NCI-H2196 treated with DMSO at 0.1 percent for 48 hours (cell line): ENCODE measurements around the gene GAK.

ENCODE experiments used
- DNase-seq: peaks from one replicate; lab custom pipeline; 2025; ENCODE audit not compliant: unreplicated experiment; lab: John Stamatoyannopoulos, UW

The GAK gene

DNA sequence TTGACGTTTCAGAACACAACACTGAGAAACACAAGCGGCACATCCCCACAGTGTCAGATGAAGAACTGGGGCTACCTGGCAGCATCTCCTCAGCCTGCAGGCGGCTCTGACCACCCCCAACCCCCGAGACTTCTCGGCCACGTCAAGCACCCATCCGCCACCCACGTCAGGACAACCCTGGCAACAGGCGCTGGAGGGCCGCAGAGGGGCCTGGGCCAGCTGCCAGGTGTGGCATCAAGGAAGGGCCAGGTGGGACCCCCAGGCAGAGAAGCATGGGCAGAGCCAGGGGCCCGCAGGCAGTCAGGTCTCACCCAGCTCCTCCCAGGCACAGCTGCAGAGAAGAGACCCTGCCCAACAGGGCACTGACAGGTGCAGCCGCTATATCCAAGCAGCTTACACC lies 22.3 kb downstream of the GAK start:
- DNase-seq: no peak

DNA sequence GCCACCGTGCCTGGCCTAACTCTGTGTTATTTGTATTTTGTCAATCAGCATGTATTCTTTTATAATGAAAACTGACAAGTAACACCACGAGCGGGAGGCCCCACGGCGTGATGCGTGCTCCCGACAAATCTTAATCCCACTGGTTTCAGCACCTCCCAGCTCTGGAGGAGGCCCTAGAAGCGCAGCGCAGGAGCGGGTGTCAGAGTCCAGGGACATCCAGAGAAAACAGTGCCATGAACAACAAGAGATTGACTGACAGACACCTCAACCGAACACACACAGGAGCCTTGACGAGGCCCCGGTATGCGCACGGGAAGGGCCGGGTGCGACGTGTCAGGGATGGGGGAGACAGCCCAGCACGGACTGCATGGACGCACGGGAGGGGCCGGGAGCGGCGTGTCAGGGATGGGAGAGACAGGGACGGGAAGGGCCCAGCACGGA lies 23.0 kb downstream of the GAK start:
- DNase-seq: no peak

DNA sequence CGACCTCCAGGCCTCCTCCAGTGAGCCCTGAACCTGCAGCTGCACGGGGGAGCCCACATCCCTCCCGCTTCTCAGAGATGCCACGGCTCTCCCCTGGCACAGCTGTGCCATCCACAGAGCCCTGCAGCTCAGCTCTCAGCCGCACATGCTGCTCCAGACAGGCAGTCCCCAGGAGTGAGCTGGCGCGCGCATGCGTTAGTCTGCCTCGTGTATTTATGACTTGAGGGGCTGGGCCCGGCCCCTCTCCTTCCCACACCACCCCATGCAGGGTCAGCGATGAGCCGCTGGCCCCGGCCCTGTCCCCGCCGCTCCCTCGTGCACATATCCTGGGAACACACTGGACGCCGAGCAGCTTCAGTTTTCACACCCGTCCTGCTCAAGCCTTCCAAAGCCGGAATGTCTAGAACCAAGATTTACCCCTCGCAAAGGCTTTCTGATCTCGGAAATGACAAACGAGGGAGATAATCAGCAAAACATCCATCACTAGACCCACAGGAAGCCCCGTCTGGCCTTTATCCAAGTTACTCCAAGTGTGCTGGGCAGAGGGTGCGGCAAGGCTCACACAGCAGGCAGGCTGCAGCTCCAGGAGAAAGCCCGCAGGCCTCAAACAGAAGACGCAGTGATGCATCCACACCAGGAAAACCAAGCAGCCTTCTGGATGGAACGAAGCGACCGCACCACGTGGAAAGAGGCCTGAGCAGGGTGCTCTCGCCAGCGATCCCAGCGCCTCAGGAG lies 24.3 kb downstream of the GAK start:
- DNase-seq: no peak

DNA sequence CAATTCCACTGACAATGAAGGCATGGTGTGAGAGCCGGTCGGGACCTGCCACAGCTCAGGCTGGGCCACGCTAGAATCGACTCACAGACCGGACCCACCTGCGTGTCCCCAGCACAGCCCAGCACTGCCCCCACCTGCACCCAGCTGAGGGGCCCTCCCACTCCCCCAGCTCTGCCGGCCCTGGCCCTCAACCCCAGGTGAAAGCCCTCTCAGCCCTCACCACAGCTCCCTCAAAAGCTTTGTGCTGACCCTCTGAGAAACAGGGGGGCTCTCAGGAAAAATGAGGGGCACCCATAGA lies 25.1 kb downstream of the GAK start:
- DNase-seq: no peak

DNA sequence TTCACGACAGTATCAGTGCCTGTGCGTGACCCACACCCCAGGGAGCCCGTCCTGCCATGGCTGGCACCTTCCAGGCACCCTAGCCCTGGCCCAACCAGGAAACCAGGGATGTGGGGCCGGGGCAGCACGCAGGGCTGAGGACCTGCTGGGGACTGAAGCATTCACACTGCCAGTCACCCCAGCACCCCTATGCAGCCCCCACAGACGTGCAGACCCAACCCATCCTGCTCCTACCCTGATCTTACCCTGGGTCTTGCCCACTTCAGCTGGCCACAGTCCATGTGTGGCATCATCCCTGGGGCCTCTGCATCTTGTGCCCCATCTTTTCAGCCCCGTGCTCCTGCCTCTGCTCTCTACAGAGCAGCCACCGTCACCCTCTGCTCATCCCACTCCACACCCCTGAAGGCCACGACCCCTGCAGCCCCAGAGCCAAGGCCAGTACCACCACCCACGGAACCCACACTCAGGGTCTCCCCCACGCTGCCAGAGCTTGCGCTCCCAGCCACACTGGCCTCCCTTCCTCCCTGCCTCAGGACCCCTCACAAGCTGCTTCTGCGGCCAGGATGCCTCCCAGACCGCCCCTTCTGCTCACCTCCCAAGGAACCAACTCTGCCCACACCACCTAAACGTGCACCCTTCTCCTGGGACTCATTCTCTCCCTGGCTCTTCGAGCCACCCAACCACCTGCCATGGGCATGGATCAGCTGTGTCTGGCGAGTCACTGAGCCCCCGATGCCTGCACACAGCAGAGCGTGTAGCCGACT lies 25.6 kb downstream of the GAK start:
- no peak for DNase-seq

DNA sequence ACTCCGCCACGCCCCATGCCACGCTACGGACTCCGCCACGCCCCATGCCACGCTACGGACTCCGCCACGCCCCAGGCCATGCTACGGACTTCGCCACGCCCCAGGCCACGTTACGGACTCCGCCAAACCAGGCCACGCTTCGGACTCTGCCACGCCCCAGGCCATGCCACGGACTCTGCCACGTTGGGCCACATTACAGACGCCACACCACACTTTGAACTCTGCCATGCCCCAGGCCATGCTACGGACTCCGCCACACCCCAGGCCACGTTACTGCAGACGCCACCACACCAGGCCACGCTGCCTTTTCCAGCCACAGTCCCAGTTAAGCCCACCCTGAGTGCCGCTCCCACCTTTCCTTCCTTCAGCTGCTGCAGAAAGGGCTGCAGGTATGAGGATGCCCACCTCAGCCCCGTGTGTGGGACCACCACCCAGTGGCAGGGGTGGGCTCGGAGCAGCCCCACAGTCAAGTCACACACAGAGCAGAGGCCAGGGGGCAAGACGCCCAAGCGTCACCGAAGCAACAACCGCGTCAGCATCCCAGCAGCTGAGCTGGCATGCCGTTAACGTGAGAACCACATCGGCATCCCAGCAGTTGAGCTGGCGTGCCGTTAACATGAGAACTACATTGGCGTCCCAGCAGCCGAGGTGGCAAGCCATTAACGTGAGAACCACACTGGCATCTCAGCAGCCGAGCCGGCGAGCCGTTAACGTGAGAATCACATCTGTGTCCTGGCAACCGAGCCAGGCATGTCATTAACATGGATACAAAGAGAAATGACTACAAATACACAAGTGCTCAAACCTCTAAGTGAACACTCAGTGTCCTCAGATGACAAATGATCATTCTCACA lies 26.4 kb downstream of the GAK start:
- DNase-seq: no peak

DNA sequence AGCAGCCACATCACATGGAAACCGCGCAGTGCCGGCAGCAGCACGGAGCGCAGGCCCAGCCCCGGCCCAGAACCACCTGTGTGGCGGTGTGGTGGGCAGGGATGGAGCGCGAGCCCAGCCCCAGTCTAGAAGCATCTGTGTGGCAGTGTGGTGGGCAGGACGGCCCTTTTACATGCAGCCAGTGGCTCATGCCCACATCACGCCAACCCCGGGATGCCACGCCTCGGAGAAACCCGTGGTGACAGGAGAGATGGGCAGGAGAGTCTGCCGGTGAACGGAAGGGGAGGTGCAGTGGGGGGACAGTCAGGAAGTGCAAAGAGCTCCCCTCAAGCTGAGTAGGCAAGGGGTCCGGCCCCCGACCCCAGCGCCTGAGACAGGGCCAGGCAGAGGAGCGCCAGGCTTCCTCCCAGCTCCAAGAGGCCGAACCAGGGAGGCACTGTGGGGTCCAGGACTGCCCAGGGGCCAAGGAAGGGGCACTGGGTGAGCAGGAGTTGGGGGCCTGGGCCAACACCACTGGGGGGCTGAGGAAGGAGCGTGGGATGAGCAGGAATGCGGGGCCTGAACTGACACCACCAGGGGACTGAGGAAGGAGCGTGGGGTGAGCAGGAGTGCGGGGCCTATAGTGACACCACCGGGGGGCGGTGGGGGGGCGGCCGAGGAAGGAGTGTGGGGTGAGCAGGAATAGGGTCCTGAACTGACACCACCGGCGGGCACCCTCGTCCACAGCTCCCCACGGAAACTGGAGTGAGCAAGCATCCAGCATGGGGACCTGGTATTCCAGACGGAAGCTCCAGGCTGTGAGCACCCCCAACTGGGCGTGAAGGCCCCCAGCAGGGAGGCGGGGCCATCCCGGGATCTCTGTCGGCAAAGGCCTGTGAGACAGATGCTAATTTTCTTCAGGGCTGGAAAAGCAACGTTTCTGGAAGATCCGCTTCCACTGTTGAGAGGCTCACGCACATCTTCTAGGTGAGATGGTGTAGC lies 28.8 kb downstream of the GAK start:
- no peak for DNase-seq

DNA sequence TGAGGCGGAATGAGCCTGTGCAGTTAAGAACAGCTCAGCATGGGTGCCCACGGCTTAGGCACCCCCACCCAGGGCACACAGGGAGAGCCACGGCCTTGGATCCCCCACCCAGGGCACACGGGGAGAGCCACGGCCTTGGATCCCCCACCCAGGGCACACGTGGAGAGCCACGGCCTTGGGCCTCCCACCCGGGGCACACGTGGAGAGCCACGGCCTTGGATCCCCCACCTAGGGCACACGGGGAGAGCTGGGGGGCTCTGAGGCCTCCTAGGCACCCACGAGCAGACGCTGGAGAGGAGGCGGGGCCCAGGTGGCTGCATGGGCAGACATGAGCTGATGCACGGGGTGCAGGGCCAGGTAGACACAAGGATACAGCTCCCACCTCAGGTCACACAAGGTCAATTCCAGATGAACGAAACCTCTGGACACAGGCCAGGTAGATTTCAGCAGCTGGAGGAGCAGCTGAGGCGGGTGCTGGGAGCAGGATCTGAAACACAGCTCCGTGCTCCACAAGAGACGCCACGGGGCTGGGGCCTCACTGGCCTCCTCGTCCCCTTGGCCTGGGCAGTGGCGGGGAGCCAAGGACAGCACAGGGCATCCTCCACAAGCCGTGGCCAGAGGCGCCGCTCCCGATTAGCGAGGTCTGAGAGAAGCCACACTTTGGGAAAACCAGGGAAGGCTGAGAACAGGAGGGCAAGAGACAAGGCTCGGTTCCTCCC lies 30.8 kb downstream of the GAK start:
- DNase-seq: no peak

DNA sequence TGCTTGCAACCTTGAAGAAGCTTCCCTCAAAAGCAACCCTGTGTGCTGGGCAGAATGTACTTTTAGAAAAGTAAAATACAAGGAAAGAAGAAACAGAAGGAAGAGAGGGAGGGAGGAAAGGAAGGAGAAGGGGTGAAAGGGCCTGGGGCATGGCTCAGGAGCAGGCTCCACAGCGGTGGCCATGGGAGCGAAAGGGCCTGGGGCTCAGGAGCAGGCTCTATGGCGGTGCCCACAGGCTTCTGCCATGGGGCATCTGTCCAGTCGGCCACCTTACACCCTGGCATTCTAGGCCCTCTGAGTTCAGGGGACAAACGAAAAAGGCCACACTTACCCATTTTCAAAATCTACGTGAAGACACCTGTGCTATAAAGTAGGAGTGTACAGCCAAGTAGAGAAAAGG lies 31.4 kb downstream of the GAK start:
- no peak for DNase-seq

DNA sequence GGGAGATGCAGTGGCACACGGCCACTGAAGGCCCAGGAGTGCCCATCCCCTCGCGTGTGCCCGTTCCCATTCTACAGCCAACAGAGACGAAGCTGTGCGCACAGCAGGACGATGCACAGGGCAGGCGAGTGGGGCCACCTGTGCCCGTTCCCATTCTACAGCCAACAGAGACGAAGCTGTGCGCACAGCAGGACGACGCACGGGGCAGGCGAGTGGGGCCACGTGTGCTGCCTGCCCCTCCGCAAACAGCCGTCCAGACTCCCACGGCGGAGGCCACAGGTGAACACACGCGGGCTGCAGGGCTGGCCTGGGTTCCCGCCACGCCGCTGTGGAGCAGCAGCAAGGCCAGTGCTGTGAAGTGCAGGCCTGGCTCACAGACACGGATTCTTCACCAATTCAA lies 32.0 kb downstream of the GAK start:
- no peak for DNase-seq

DNA sequence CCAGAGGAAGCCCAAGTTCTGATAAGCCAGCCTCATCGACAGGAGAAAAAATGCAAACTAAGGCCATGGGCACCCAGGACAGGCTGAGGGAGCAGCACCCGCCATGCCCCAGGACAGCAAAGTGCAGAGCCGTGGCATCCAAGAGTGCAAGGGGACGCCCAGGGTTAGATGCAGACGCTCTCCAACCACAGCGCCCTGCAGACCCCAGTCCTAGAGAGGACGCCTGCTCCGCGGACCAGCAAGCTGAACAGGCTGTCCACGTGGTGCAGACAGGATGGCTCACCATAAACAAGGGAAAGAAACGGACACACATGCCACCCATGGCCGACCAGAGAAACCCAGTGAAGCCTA lies 32.6 kb downstream of the GAK start:
- no peak for DNase-seq

DNA sequence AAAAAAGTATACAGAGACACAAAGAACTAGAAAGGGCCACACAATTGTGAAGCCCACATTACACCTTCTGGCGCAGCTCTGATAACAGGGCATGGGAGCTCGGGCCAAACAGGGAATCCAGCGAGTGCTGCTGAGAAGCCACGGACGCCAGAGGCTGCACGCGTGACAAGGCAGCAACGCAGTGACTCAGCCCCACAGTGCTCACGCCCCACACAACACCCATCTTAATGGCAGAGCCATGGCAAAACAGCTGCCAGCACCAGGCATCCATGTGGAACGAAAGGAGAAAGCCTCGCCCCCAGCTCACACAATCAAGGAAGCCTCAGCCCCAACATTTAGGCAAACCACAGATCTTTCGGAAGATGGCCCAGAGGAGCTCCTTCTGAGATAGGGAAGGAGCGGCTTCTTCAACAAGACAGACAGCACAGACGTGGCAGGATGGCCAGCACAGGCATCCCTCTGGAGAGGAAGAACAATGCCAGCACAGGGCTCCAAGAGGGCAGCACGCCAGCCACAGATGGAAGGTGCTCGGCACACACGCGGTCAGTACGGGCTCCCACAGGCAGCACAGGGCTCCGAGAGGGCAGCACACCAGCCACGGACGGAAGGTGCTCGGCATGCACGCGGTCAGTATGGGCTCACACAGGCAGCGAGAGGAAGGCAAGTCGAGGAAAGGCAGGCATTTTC lies 33.1 kb downstream of the GAK start:
- no peak for DNase-seq

DNA sequence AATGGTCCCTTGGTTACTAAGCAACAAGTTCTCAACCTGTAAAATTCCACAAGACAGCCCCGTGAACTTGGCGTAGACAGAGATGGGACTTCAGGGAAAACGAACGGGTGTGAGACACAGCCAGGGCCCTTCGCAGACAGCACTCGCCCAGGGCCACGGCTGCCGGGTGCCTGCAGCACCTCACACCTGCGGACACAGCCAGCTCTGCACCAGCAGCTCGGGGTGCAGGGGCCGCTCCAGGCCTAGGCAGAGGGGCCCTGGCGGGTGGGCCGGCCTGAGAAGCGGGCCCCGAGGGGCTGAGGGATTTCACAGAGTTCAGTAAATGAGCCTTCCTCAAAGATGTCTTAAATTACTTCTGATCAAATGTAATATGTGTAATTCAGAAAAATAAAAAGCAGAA lies 34.0 kb downstream of the GAK start:
- DNase-seq: no peak

DNA sequence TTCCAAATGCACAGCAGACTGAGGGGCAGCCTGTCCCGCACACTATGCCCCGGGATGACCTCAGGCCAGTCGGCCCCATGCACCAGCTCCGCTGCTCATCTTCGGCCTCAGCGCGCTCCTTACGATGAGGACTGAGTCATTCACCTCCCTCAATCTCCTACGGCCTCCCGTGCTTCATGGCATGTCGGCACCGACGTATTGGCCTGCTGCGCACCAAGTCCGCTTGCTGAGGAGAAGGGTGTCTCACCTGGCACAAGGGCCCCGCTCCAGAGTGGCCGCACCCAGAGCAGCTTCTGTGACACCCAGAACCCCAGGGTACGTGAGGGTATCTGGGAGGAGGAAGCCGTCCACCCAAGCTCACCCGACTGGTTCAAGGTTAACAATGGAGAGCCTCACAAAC lies 35.5 kb downstream of the GAK start:
- no peak for DNase-seq

DNA sequence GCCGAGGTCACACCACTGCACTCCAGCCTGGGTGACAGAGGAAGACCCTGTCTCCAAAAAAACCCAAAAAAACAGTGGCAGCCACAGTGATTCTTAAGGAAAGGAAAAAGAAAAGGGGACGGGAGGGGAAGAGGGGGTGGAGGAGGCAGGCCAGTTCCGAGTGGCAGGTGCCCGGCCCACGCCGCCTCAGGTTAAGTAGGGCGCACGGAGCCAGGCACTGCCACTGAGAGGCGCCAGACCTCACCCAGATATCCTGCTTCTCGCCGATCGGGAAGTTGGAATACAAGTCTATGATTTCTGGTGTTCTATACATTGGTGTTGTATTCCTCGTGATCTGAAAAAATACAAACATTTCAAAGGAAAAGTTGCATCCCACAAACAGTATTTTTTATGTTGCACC lies 35.9 kb downstream of the GAK start:
- DNase-seq: no peak

DNA sequence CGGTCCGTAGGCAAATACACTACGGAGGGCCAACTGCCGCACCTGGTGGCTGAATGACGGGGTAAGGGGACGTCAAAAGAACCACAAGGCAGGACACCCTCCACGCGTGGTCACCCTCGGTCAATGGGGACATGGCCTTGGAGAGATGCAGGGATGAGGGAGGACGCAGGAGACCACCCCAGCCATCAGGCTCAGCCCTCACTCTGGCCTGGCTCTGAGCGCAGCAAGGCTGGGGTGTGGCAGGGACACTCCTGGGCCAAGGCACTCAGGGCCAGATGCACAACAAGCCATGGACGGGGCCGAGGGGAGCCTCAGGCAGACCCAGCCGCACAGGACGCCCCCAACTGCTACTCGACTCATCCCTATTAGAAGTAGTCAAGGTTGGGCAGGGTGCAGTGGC lies 36.5 kb downstream of the GAK start:
- no peak for DNase-seq

DNA sequence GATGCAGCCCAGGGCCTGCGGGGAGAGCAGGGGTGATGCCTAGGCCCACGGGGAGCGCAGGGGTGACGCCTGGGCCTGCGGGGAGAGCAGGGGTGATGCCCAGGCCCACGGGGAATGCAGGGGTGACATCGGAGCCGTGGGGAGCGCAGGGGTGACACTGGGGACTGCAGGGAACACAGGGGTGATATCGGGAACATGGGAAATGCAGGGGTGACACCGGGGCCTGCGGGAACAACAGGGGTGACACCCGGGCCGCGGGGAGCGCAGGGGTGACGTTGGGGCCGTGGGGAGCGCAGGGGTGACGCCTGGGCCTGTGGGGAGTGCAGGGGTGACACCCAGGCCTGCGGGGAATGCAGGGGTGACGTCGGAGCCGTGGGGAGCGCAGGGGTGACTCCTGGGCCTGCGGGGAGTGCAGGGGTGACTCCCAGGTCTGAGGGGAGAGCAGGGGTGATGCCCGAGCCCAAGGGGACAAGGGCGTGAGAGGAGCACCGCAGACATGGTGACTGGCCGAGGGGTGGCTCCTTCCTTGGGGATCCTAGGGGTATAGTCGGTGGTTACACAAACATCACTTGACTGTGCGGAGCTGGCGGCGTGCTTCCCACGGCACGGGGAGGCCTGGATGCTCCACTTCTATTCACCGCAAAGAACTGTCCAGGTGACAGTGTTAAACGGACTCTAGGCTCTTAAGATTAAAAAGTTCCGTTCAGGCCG lies 38.0 kb downstream of the GAK start:
- DNase-seq: no peak

DNA sequence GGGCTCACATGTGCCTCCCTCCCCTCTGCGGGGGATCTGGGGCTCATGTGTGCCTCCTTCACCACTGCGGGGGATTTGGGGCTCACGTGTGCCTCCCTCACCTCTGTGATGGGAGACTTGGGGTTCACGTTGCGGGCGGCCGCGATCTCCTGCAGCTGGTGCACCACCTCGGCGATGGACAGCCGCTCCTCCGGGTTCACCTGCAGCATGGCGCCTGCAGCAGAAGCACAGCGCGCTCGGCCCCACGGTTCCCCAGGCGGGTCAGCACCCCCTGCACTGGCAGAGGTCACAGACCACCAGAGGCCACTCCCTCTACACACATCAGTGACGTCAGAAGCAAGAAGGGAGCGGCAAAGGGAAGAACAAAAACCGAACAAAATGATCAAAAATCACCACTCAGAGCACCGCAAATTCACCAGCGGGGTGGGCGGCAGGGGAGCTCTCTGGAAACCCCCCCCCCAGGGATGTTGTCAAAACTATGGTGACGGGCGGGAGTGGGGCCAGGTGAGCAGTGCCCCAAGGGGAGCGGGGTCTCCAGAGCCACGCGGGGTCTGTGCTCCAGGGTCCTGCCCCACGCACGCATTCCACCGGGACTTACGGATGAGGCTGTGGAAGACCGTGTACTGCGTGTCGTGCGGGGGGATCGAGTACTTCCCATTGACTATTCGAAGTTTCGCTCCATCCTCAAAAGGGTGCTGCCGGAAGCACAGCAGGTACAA lies 38.7 kb downstream of the GAK start:
- no peak for DNase-seq
